DND-41 (cell line): Measurements from ENCODE around the gene TCF20.

Experiments used
- ATAC-seq: fragments of 200-7000 bp; cut with Tn5 transposase; 3 replicates; pipeline ENCODE4 v1.9.1; 2021; ENCODE audit warnings: low read depth; ENCODE audit not compliant: insufficient read depth
- DNase-seq: peaks from one replicate; pipeline ENCODE4 v3.0.0-alpha.2; 2020
- H2AFZ ChIP-seq: 2 replicates; pipeline ENCODE4 v1.6.0; 2012; ENCODE audit warnings: low read depth, low read length
- H3K27ac ChIP-seq: 2 replicates; pipeline ENCODE4 v1.5.1; 2012; ENCODE audit warnings: low read length, inconsistent platforms
- H3K27me3 ChIP-seq: fragments of 200-600 bp; sonication (generic); 2 replicates; pipeline ENCODE4 v1.6.0; 2012; ENCODE audit warnings: low read length, mild to moderate bottlenecking, inconsistent platforms; ENCODE audit not compliant: insufficient read depth, poor library complexity
- H3K36me3 ChIP-seq: 2 replicates; pipeline ENCODE4 v1.5.1; 2012; ENCODE audit warnings: low read length, inconsistent platforms; ENCODE audit not compliant: insufficient read depth
- H3K4me1 ChIP-seq: 2 replicates; pipeline ENCODE4 v1.5.1; 2012; ENCODE audit warnings: mild to moderate bottlenecking, low read length; ENCODE audit not compliant: insufficient read depth
- H3K4me2 ChIP-seq: 2 replicates; pipeline ENCODE4 v1.6.0; 2012; ENCODE audit warnings: mild to moderate bottlenecking, moderate library complexity, low read length, inconsistent platforms; ENCODE audit not compliant: insufficient read depth
- H3K4me3 ChIP-seq, 2 experiments: fragments of 200-600 bp in 1 of 2; shearing (Covaris generic) in 1 of 2; 2 replicates each; pipeline ENCODE4 v1.5.1; 2012 to 2016; ENCODE audit warnings: inconsistent platforms in 2 of 2, low read length in 2 of 2, mild to moderate bottlenecking in 2 of 2, low read depth in 1 of 2, moderate library complexity in 1 of 2
- H3K79me2 ChIP-seq: 2 replicates; pipeline ENCODE4 v1.6.0; 2012; ENCODE audit warnings: low read length, inconsistent platforms; ENCODE audit not compliant: insufficient read depth
- H3K9ac ChIP-seq: 2 replicates; pipeline ENCODE4 v1.6.0; 2012; ENCODE audit warnings: low read depth, mild to moderate bottlenecking, inconsistent platforms, low read length, moderate library complexity
- H3K9me3 ChIP-seq: 2 replicates; pipeline ENCODE4 v1.5.1; 2012; ENCODE audit warnings: low read length, moderate library complexity, mild to moderate bottlenecking, inconsistent platforms; ENCODE audit not compliant: insufficient read depth, severe bottlenecking
- H4K20me1 ChIP-seq: 2 replicates; pipeline ENCODE4 v1.6.0; 2012; ENCODE audit warnings: low read length; ENCODE audit not compliant: insufficient read depth
- CTCF ChIP-seq: IDR thresholded peaks from 2 replicates; pipeline ENCODE4 v1.5.1; 2012; ENCODE audit warnings: borderline replicate concordance, low read length, moderate library complexity, mild to moderate bottlenecking; ENCODE audit not compliant: poor library complexity, severe bottlenecking; ENCODE audit errors: extremely low read depth
- EZH2 ChIP-seq: IDR thresholded peaks from 3 replicates; pipeline ENCODE4 v1.6.1; 2012; ENCODE audit warnings: borderline replicate concordance, low read depth, mild to moderate bottlenecking, moderate library complexity, low read length, inconsistent platforms; ENCODE audit not compliant: severe bottlenecking

TCF20 gene

GRCh38 chr22:42297778-42298177 lies 27.3 kb upstream of the TCF20 start:
- H3K27ac ChIP-seq: no peak overlapping the region
- H2AFZ ChIP-seq: no peak overlapping the region

DNA sequence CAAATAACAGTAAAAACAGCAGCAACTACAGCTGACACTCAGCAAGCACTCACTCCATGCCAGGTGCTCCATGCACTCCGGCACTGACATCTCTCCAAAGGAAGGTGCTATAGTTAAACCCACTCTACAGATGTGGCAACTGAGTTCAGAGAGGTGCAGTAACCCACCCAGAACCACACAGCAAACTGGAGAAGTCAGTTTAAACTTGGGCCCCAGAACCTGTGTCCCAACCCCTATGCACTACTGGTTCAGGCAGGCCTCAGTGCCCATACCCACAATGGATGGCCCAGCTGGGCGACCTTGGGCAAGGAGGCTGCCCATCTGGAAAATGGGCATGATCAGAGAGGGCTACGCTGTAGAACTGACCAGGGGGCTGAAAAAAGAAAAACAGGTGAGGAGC lies 26.4 kb upstream of the TCF20 start:
- Histone ChIP-seq H3K36me3 (no peaks in the 10 kb centered on the region), H3K27ac (no peak overlapping the region), H2AFZ (no peak overlapping the region), H3K4me2 (no peak overlapping the region), H3K4me1 (peaks cover 26% of the 10 kb centered on the region), H3K9me3 (no peaks in the 10 kb centered on the region), H3K9ac (no peak overlapping the region), H3K79me2 (0 out of 2 replicates have a peak, but pooled peaks cover 12% of the 10 kb centered on the region), H3K27me3 (no peaks in the 10 kb centered on the region), H3K4me3 (no peak overlapping the region), H4K20me1 (peaks cover 80% of the 10 kb centered on the region)
- TF ChIP-seq CTCF: no peak
- TF ChIP-seq EZH2: no peak
- DNase-seq (no peak), ATAC-seq (no peak)

More at GRCh38 chr22:42297778-42298177, 27.3 kb upstream of the TCF20 start:
- Histone ChIP-seq H3K4me2 (no peak overlapping the region), H3K4me3 (no peak overlapping the region), H3K4me1 (peaks cover 35% of the 10 kb centered on the region), H3K36me3 (no peaks in the 10 kb centered on the region), H3K27me3 (no peaks in the 10 kb centered on the region), H4K20me1 (peaks cover 79% of the 10 kb centered on the region), H3K79me2 (peaks cover 12% of the 10 kb centered on the region; the same call in 1 of the 2 replicates), H3K9me3 (no peaks in the 10 kb centered on the region), H3K9ac (no peak overlapping the region)
- TF ChIP-seq CTCF: no peak
- TF ChIP-seq EZH2: no peak
- ATAC-seq: no peak
- no peak for DNase-seq

- no peak for ATAC-seq
- no peak overlapping the region for H3K27ac ChIP-seq
- no peaks in the 10 kb centered on the region for H3K36me3 ChIP-seq
- no peak overlapping the region for H3K9ac ChIP-seq
- peaks cover 22% of the 10 kb centered on the region for H3K4me1 ChIP-seq
- peaks cover 80% of the 10 kb centered on the region for H4K20me1 ChIP-seq
- no peak for DNase-seq
- H3K27me3 ChIP-seq: no peaks in the 10 kb centered on the region
- no peak for TF ChIP-seq EZH2
- TF ChIP-seq CTCF: peak; percentile 32
- H3K9me3 ChIP-seq: no peaks in the 10 kb centered on the region
- H2AFZ ChIP-seq: no peak overlapping the region
- no peak overlapping the region for H3K4me3 ChIP-seq
- no peak overlapping the region for H3K4me2 ChIP-seq
- H3K79me2 ChIP-seq: 0 out of 2 replicates have a peak, but pooled peaks cover 7% of the 10 kb centered on the region
Measured at GRCh38 chr22:42296381-42296853, 26.0 kb upstream of the TCF20 start.
